ENCODE results near the gene ASB7. TPM values are rescaled to one million over a fixed set of nuclear protein-coding genes. Genes with fewer than 3 reads are reported as not detected.

The ASB7 gene
- total RNA-seq, 6 experiments from 2014 or later, result 10.2 to 12.5 (median 11.5) TPM

DNA sequence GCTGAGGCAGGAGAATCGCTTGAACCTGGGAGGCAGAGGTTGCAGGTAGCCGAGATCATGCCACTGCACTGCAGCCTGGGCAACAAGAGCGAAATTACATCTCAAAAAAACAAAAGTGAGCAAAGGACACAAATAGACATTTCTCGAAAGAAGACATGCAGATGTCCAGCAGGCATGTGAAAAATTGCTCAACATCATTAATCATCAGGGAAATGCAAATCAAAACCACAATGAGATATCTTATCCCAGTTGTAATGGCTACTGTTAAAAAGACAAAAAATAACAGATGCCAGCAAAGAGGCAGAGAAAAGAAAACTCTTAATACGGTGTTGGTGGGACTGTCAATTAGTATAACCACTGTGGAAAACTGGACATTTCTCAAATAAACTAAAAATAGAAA, 20.9 kb downstream of the ASB7 start:
- TF ChIP-seq, protein P1, sequence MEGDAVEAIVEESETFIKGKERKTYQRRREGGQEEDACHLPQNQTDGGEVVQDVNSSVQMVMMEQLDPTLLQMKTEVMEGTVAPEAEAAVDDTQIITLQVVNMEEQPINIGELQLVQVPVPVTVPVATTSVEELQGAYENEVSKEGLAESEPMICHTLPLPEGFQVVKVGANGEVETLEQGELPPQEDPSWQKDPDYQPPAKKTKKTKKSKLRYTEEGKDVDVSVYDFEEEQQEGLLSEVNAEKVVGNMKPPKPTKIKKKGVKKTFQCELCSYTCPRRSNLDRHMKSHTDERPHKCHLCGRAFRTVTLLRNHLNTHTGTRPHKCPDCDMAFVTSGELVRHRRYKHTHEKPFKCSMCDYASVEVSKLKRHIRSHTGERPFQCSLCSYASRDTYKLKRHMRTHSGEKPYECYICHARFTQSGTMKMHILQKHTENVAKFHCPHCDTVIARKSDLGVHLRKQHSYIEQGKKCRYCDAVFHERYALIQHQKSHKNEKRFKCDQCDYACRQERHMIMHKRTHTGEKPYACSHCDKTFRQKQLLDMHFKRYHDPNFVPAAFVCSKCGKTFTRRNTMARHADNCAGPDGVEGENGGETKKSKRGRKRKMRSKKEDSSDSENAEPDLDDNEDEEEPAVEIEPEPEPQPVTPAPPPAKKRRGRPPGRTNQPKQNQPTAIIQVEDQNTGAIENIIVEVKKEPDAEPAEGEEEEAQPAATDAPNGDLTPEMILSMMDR (IDR thresholded peaks at IDR 0.05), result no peak
- peaks cover 1% of the 10 kb centered on the region; the same call in 1 of the 2 replicates for H3K27me3 Mint-ChIP-seq (ENCODE audit: insufficient read depth)
- H3K9me3 Mint-ChIP-seq, result no peaks in the 10 kb centered on the region
- peak; percentile 40 for DNase-seq
- peaks cover 20% of the 10 kb centered on the region for H3K4me1 Mint-ChIP-seq (ENCODE audit: low read depth)
- peaks cover 33% of the 10 kb centered on the region; the same call in 1 of the 2 replicates for H3K36me3 Mint-ChIP-seq (ENCODE audit: low read depth)
- no peak overlapping the region for H3K4me3 Mint-ChIP-seq
- no peak overlapping the region for H3K27ac Mint-ChIP-seq

DNA sequence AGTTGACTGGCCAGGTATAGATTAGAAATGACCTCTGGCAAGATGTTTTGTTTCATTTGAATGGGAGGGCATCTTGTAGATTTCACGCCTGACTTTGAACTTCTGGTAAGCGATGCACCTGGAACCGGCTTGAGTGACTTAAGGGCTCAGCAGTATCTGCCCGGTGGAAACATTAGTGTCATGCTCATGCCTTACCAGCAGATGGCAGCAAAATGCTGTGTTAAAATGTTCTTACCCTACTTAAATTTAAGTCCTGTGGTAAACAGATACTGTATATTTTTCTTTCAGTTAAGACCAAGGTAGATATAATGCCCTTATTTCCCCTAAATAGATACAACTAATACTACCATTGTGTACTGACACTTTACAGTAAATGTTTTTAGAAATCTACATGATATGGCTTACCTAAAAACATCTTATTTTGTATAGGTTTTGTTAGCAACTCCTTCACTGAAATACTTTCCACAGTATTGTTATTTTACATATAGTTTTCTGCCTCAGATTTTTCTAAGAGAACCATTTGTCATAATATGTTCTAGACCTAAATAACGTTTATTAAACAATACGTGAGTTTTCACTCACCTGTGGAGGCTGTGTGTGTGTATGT, 25.5 kb downstream of the ASB7 start:
- TF ChIP-seq, protein P1 (IDR thresholded peaks at IDR 0.05), result peak; percentile 97
- Mint-ChIP-seq H3K27me3 (ENCODE audit: insufficient read depth) (no peaks in the 10 kb centered on the region), H3K27ac (no peak overlapping the region), H3K4me1 (ENCODE audit: low read depth) (peaks cover 30% of the 10 kb centered on the region), H3K36me3 (ENCODE audit: low read depth) (peaks cover 17% of the 10 kb centered on the region), H3K9me3 (no peaks in the 10 kb centered on the region), H3K4me3 (no peak overlapping the region)
- peak; percentile 60 for DNase-seq

DNA sequence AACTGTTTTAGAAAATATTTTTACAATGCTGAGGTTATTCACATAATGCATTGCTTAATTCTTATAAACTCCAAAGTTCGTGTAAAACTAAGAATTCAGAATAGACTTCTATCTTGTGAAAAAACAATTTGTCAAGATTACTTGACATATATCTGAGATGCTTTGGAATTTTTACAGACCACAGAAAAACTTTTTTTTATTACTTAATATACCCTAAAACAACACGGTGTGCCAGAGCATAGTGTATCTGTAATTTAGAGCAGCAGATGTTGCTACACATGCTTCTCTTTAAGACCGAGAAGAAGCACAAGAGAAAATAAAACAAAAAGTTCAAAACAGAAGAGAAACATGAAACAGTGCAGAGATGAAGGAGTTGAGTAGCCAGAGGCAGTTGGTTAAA, 26.4 kb downstream of the ASB7 start:
- Mint-ChIP-seq H3K36me3 (ENCODE audit: low read depth) (peaks cover 17% of the 10 kb centered on the region), H3K27ac (peak overlapping the region; percentile 20; the same call in 1 of the 2 replicates), H3K4me1 (ENCODE audit: low read depth) (peaks cover 21% of the 10 kb centered on the region), H3K27me3 (ENCODE audit: insufficient read depth) (no peaks in the 10 kb centered on the region), H3K9me3 (no peaks in the 10 kb centered on the region), H3K4me3 (peak overlapping the region; percentile 25; the same call in 1 of the 2 replicates)
- DNase-seq, result no peak
- TF ChIP-seq, protein P1 (IDR thresholded peaks at IDR 0.05), result no peak

DNA sequence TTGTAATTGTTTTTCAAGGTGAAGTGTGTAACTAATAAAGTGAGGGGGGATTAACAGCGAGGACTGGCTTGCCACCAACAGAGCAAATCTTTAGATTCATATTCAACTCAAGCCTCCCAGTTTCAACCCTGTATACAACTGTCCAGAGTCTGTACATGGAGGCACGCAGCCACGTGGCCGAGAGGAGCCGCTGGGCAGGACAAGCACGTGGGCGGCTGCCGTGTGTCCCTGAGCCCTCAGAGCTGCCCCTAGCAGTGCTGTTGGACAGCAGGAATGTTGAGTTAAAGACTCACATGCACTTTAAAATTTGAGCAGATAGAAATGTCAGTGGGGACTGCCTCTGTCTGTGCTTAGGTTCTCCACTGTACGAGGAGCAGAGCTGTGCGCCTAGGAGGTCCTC, 29.4 kb downstream of the ASB7 start:
- Mint-ChIP-seq H3K27me3 (ENCODE audit: insufficient read depth) (no peaks in the 10 kb centered on the region), H3K4me3 (no peak overlapping the region), H3K9me3 (no peaks in the 10 kb centered on the region), H3K36me3 (ENCODE audit: low read depth) (peaks cover 17% of the 10 kb centered on the region), H3K27ac (no peak overlapping the region), H3K4me1 (ENCODE audit: low read depth) (peaks cover 26% of the 10 kb centered on the region)
- TF ChIP-seq, protein P1 (IDR thresholded peaks at IDR 0.05), result no peak
- no peak for DNase-seq

DNA sequence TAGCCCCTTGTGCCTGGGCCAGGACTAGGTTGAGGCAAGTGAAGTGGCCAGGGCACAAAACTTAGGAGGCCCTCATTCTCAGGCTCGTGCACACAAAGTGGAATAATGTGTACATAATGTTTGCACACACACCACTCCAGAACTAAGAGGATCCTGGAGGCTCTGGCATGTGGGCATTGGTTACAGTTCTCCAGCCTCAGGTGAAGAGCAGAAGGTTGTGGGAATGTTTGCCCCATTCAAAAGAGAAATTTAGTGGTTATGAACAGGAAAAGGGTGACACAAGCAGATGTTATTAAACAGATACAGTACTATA, 31.3 kb downstream of the ASB7 start:
- peaks cover 17% of the 10 kb centered on the region for H3K36me3 Mint-ChIP-seq (ENCODE audit: low read depth)
- no peak overlapping the region for H3K27ac Mint-ChIP-seq
- H3K4me1 Mint-ChIP-seq (ENCODE audit: low read depth), result peaks cover 17% of the 10 kb centered on the region
- H3K4me3 Mint-ChIP-seq, result no peak overlapping the region
- TF ChIP-seq, protein P1 (IDR thresholded peaks at IDR 0.05), result no peak
- DNase-seq, result no peak
- no peaks in the 10 kb centered on the region for H3K27me3 Mint-ChIP-seq (ENCODE audit: insufficient read depth)
- no peaks in the 10 kb centered on the region for H3K9me3 Mint-ChIP-seq

All from HFFc6 (cell line).